ENCODE results near the gene KRTAP9-7.
"Not testable (repeated sequence)": the region's sequence is repeated elsewhere in the genome, so short reads cannot be mapped to it uniquely, and the experiment has no call there.

The KRTAP9-7 gene, protein sequence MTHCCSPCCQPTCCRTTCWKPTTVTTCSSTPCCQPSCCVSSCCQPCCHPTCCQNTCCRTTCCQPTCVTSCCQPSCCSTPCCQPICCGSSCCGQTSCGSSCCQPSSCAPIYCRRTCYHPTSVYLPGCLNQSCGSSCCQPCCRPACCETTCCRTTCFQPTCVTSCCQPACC

DNA sequence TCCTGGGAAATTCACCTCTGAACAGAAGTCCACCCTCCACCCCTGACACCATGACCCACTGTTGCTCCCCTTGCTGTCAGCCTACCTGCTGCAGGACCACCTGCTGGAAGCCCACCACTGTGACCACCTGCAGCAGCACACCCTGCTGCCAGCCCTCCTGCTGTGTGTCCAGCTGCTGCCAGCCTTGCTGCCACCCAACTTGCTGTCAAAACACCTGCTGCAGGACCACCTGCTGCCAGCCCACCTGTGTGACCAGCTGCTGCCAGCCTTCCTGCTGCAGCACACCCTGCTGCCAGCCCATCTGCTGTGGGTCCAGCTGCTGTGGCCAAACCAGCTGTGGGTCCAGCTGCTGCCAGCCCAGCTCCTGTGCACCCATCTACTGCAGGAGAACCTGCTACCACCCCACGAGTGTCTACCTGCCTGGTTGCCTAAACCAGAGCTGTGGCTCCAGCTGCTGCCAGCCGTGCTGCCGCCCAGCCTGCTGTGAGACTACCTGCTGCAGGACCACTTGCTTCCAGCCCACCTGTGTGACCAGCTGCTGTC lies at the start of gene KRTAP9-7:
KRTAP9-7 (plus strand) TSS at position 51 of the 543 bp plus-strand sequence; CDS start at position 51, 0 bp downstream.
- intact Hi-C loops (cut with DNase I; ENCODE audit: low total_unique reads); H3K36me3 ChIP-seq; DNase-seq; H3K9me3 ChIP-seq; H3K27me3 ChIP-seq; H3K4me3 ChIP-seq; H3K27ac ChIP-seq; H3K4me1 ChIP-seq: not testable (repeated sequence)

- H3K9me3 ChIP-seq, result no peaks in the 10 kb centered on the region
- no peak overlapping the region for H3K27ac ChIP-seq
- H3K4me1 ChIP-seq, result no peaks in the 10 kb centered on the region
- intact Hi-C loops (cut with DNase I; ENCODE audit: low total_unique reads), result no loop called here
- DNase-seq, result no peak
- no peaks in the 10 kb centered on the region for H3K36me3 ChIP-seq
- H3K4me3 ChIP-seq, result no peak overlapping the region
- no peaks in the 10 kb centered on the region for H3K27me3 ChIP-seq
- TF ChIP-seq, protein P1, sequence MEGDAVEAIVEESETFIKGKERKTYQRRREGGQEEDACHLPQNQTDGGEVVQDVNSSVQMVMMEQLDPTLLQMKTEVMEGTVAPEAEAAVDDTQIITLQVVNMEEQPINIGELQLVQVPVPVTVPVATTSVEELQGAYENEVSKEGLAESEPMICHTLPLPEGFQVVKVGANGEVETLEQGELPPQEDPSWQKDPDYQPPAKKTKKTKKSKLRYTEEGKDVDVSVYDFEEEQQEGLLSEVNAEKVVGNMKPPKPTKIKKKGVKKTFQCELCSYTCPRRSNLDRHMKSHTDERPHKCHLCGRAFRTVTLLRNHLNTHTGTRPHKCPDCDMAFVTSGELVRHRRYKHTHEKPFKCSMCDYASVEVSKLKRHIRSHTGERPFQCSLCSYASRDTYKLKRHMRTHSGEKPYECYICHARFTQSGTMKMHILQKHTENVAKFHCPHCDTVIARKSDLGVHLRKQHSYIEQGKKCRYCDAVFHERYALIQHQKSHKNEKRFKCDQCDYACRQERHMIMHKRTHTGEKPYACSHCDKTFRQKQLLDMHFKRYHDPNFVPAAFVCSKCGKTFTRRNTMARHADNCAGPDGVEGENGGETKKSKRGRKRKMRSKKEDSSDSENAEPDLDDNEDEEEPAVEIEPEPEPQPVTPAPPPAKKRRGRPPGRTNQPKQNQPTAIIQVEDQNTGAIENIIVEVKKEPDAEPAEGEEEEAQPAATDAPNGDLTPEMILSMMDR (IDR thresholded peaks at IDR 0.05), result no peak
Measured at GRCh38 chr17:41226051-41226450, 49.4 kb upstream of the KRTAP9-7 start.

GRCh38 chr17:41226598-41227095 lies 48.9 kb upstream of the KRTAP9-7 start, which contains the start of gene KRTAP9-2:
TSS of gene KRTAP9-2 (plus strand) at chr17:41226648. CDS start at chr17:41226655, 7 bp downstream.
- H3K4me3 ChIP-seq; H3K9me3 ChIP-seq; H3K4me1 ChIP-seq; intact Hi-C loops (cut with DNase I; ENCODE audit: low total_unique reads); H3K27ac ChIP-seq; H3K27me3 ChIP-seq; DNase-seq; H3K36me3 ChIP-seq: not testable (repeated sequence)

GRCh38 chr17:41230094-41230493 lies 45.4 kb upstream of the KRTAP9-7 start:
- Histone ChIP-seq H3K36me3 (no peaks in the 10 kb centered on the region), H3K4me3 (no peak overlapping the region), H3K27ac (no peak overlapping the region), H3K27me3 (peaks cover 0 to 6% of the 10 kb centered on the region in 2 donors), H3K9me3 (no peaks in the 10 kb centered on the region), H3K4me1 (no peaks in the 10 kb centered on the region)
- intact Hi-C loops (cut with DNase I; ENCODE audit: low total_unique reads), result no loop called here
- TF ChIP-seq, protein P1 (IDR thresholded peaks at IDR 0.05), result no peak
- DNase-seq, result no peak

- Histone ChIP-seq H3K4me1 (no peaks in the 10 kb centered on the region), H3K36me3 (no peaks in the 10 kb centered on the region)
- intact Hi-C loops (cut with DNase I; ENCODE audit: low total_unique reads), result no loop called here
Measured at GRCh38 chr17:41231731-41232130, 43.8 kb upstream of the KRTAP9-7 start.

GRCh38 chr17:41232399-41233105 lies 42.9 kb upstream of the KRTAP9-7 start, which contains the start of gene KRTAP9-3:
TSS of gene KRTAP9-3 (plus strand) at chr17:41232449. CDS start at chr17:41232502, 53 bp downstream.
- DNase-seq; H3K9me3 ChIP-seq; H3K27ac ChIP-seq; H3K4me3 ChIP-seq; intact Hi-C loops (cut with DNase I; ENCODE audit: low total_unique reads); H3K36me3 ChIP-seq; H3K27me3 ChIP-seq; H3K4me1 ChIP-seq: not testable (repeated sequence)

More at GRCh38 chr17:41231731-41232130, 43.8 kb upstream of the KRTAP9-7 start:
- Histone ChIP-seq H3K9me3 (no peaks in the 10 kb centered on the region), H3K27ac (no peak overlapping the region), H3K27me3 (peaks cover 0 to 6% of the 10 kb centered on the region in 2 donors), H3K4me3 (no peak overlapping the region)
- no peak for DNase-seq
- TF ChIP-seq, protein P1 (IDR thresholded peaks at IDR 0.05), result no peak

- H3K36me3 ChIP-seq; H3K4me1 ChIP-seq; H3K27ac ChIP-seq; H3K4me3 ChIP-seq; DNase-seq; H3K9me3 ChIP-seq; intact Hi-C loops (cut with DNase I; ENCODE audit: low total_unique reads): not testable (repeated sequence)
- H3K27me3 ChIP-seq, result peaks cover 0 to 12% of the 10 kb centered on the region in 2 donors
Measured at GRCh38 chr17:41237116-41237515, 38.4 kb upstream of the KRTAP9-7 start.

DNA sequence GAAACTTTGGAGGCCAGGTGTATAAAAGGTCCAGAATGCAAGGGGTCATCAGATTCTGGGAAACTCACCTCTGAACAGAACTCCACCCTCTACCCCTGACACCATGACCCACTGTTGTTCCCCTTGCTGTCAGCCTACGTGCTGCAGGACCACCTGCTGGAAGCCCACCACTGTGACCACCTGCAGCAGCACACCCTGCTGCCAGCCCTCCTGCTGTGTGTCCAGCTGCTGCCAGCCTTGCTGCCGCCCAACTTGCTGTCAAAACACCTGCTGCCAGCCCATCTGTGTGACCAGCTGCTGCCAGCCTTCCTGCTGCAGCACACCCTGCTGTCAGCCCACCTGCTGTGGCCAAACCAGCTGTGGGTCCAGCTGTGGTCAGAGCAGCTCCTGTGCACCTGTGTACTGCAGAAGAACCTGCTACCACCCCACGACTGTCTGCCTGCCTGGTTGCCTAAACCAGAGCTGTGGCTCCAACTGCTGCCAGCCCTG lies 37.5 kb upstream of the KRTAP9-7 start, which contains the start of gene KRTAP9-8:
KRTAP9-8 (plus strand) TSS at position 51 of the 489 bp plus-strand sequence; CDS start at position 104, 53 bp downstream.
- intact Hi-C loops (cut with DNase I; ENCODE audit: low total_unique reads); H3K36me3 ChIP-seq; H3K9me3 ChIP-seq; H3K27me3 ChIP-seq; DNase-seq; H3K27ac ChIP-seq; H3K4me3 ChIP-seq; H3K4me1 ChIP-seq: not testable (repeated sequence)

- DNase-seq; H3K27me3 ChIP-seq; H3K27ac ChIP-seq; intact Hi-C loops (cut with DNase I; ENCODE audit: low total_unique reads); H3K4me3 ChIP-seq; H3K4me1 ChIP-seq; H3K36me3 ChIP-seq; H3K9me3 ChIP-seq: not testable (repeated sequence)
Measured at GRCh38 chr17:41246995-41247787, 28.3 kb upstream of the KRTAP9-7 start.

Measured in tibial artery (tissue), 4 donors.